Endometrial microvascular endothelial cells (primary cell): ENCODE results near the gene LLGL1. TPM values are rescaled to one million over a fixed set of nuclear protein-coding genes. Genes with fewer than 3 reads are reported as not detected.
"Not testable (repeated sequence)": the region's sequence is repeated elsewhere in the genome, so short reads cannot be mapped to it uniquely, and the experiment has no call there.

Source experiments
- in situ Hi-C: cut with HindIII; loops from 2 replicates; pipeline ENCODE4 v1.10.0; 2017; ENCODE audit warnings: low sequenced_read_pairs, low pct_unique_long_range_greater_than_20kb; ENCODE audit errors: inconsistent ontology term
- total RNA-seq: library from RNA; depleted of rRNA; stranded (reverse); fragments of >200 nt; gene quantifications from one replicate; pipeline ENCODE4 v1.2.3, GENCODE V29; 2015; ENCODE audit errors: inconsistent ontology term

Gene LLGL1
- total RNA-seq, 1 donor from 2014 or later, result 47.8 TPM

DNA sequence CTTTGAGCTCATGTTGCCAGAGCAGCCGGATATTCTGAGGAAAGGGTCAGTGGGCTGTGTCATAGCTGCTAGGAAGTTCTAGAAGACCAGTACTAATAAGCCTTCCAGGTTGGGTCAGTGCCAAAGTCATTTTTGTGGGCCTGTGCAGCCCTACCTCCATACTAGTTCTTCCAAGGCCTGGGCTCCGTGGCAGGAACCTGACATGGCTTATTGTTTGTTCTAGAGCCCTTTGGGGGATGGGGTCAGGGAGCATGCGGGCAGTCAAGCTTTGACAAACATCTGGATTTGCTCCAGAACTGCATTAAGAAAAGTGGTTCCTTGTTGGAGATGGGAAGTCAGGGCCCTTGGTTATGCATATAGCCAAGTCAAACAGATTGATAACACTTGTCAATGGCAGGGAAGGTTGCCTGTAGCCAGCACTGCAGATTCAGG is 34.2 kb upstream of the LLGL1 start:
- in situ Hi-C loops, result no loop called here

DNA sequence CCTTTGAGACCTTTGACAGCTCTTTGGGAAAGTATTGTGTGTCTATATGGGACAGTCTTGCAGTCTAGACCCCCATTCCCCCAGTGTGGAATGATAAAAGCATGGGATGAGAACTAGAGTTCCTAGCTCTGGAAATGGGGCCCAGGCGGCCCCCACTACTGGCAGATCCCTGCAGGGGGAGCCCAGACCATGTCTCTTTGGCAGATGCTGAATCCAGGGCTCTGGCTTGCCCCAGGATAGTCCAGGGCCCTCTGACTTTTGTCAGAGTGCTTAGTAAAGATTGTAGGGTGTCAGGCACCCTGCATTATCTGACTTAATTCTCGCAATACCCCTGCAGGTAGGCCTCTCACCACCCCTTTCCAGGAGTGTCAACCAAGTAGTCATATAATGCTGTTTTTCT is 33.5 kb upstream of the LLGL1 start:
- in situ Hi-C loops, result no loop called here

DNA sequence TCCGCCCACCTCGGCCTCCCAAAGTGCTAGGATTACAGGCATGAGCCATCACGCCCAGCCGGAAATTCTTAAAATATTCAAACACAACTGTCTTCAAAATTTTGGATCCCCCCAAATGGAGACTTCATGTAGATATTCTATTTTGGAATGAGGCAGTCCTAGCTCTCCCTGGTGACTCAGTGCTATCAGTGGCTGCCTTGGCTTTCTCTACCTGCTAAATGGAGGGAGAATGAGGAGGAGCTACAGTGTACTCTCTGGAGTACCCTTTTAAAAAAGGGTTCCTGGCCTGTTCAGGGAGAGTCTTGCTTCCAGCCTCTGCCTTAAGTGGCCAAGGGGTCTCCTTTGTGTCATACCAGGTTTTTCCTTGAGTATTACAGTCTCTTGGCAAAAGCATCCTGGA is 31.0 kb upstream of the LLGL1 start:
- in situ Hi-C loops, result no loop called here

DNA sequence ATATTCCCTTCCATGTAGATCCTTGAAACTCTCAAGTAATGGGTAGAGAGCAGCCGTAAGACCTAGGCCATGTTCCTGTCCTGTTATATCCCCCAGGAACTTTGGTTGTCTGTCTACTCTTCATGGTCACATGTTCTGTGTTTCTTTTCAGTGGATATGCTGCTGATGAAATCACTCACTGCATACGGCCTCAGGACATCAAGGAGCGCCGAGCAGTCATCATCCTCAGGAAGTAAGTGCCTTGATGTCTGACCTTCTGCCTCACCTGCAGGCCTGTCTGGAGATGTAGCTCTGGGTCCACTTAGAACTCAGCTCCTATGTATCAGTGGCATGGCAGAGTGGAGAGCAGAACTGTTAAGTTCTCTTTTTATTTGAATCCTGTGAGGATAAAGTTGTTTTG is 30.6 kb upstream of the LLGL1 start:
- in situ Hi-C loops, result no loop called here

DNA sequence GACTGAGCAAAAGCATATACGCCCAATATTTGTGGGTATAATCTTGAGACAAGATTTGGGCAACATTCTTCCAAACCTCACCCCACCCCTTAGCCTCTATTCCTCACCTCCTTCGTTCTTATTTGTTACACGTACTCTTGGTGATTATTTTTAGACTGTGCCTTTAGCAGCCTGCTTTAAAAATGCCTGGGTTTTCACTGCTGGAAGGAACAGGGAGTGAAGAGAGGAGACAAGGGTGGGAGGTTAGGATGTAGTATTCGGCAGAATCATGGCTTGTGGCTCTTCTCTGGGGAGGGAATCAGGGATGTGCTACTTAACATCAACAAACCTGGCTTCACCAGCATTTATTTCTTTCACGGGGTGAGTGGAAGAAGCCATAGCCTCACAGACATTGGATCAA is 30.2 kb upstream of the LLGL1 start:
- in situ Hi-C loops, result no loop called here

DNA sequence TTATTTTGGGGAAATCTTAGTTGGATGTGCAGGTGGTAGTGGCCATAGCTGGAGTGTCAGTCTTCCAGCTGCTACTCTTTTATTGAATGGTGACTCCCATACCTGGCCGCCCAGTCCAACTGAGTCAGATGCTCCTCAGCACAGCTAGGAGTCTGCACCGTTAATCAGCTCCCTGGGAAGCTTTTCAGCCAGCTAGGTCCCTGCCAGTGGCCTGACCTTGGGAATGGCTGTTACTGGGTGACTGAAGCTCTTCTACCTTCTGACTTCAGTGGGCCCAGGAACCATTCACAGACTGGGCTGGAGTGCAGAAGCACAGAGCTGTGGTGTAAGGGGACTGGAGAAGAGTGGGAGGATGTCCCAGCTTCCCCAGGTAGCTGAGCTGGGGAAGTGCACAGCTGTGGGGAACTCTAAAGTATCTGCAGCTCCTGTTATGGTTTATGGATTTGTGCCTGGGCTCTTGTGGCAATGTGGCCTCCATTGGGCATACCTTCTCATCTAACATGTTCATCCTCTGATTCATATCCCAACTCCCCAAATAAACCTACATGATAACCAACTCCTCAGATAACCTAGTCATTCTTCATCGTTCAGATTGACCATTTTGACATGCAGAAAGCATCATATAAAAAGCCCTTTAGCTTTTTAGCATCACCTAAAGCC is 27.8 kb upstream of the LLGL1 start:
- in situ Hi-C loops, result no loop called here

DNA sequence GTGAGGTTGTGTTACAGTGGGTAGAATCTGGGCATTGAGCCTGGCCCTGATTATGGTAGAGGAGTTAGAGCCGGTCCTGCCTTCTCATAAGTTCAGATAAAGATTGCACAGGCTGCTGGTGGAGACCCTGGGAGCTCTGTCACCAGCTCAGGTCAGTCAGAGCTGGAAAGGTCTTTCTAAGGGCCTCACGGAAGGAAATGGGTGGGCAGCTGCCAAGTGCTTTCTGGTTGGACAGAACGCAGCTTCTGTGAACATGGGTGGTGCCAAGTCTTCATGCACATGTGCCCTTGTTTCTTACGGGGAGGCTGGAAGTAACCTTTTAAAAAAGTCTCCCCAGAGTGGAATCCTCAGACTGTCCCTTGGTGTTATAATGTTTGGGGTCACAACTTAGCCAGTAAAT is 26.9 kb upstream of the LLGL1 start:
- in situ Hi-C loops, result no loop called here

DNA sequence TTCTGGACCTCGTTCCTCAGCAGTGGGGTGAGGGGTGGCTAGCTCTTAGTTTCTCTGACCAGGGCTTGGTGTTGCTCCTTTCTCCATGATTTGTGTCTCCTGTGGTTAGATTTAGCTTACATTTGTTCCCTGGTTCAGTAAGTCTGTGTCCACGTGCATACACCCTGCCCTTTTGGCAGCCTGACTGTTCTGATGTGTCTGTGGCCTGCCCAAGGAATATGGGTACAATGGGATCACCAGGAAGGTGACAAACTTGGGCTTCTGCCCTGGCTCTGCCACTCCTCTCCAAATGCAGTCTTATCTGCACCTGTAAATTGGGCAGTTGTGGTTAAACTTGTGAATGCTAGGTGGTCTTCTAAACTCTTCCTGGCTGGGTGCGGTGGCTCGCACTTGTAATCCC is 24.3 kb upstream of the LLGL1 start:
- in situ Hi-C loops, result no loop called here

DNA sequence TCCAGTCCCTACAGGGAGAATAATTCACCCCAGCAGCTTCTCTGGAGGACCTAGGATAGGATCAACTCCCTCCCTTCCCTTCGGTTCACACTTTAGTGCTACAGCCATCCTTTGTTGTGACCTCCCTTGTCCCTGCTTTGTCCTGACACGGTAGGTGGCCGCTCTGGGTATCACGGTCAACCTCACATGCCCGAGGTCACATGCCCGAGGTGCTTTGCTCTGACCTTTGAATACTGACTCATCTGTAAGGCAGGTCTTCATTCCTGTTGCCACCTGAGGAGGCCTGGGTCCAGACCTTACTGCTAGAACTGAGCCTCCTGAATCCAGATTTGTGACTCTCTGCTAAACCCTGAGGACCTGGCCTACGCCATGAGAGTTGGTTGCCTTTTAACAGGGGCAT is 22.1 kb upstream of the LLGL1 start:
- in situ Hi-C loops, result no loop called here

DNA sequence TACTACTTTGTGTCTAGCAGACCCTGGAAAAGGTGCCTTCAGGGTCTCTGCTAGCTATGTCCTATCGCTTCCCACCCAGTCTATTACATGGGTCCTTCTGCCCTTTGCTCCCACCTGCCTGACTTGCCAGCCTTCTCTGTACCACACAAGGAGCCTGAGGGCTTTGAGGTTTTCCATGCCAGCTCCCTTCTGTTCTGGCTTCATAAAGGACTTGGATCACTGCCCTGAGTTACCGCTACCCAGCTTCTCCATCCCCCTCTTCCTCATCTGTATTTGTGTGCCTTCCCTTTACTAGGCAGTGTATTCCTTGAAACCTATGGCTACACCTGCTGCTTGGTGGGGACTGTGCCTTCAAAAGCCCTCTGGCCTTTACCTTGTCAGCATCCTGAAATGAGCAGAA is 19.6 kb upstream of the LLGL1 start:
- in situ Hi-C loops, result no loop called here

DNA sequence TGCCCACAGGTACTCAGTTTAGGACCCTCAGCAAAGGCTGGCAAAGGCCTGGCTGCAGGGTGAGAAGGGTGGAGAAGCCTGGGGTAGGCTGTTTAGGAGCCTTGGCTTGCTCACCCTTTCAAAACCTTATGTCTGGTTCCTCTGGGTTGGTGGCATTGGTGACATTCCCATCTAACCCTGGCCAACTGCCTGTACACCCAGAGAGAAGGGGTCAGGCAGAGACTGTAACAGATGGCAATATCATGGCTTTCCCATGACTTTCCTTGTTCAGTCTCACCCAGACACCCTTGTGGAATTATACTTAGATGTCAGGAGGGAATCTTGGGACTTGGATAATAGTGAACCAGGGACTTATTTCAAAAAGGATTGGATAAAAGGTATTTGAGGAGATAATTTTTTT is 18.5 kb upstream of the LLGL1 start:
- in situ Hi-C loops, result no loop called here

DNA sequence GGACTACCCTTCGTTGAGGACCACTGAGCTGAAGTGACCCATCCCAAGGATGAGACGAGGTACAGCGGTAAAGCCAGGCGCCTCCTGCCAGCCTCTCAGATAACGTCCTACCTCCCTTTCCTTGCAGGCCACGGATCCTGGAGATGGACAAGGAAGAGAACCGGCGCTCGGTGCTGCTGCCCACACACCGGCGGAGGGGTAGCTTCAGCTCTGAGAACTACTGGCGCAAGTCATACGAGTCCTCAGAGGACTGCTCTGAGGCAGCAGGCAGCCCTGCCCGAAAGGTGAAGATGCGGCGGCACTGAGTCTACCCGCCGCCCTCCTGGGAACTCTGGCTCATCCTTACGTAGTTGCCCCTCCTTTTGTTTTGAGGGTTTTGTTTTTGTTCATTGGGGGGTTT is 17.3 kb upstream of the LLGL1 start:
- in situ Hi-C loops, result no loop called here

DNA sequence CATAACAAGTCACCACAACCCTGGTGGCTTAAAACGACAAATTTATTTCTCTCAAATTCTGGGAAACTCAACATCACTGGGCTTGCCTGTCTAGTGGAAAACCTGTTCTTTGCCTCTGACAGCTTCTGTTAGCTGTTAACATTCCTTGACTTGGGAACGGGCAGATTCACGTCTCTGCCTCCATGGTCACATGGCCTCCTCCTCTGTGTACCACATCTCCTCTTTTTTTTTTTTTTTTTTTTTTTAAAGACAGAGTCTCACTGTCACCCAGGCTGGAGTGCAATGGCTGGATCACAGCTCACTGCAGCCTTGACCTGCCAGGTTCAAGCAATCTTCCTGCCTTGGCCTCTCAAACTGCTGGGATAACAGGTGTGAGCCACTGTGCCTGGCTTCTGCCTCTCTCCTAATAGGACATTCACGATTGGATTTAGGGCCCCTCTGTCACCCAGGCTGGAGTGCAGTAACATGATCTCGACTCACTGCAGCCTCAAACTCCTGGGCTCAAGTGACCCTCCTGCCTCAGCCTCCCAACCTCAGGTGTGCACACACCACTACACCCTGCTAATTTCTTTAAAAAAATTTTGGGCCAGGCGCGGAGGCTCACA is 11.7 kb upstream of the LLGL1 start:
- in situ Hi-C loops, result no loop called here

DNA sequence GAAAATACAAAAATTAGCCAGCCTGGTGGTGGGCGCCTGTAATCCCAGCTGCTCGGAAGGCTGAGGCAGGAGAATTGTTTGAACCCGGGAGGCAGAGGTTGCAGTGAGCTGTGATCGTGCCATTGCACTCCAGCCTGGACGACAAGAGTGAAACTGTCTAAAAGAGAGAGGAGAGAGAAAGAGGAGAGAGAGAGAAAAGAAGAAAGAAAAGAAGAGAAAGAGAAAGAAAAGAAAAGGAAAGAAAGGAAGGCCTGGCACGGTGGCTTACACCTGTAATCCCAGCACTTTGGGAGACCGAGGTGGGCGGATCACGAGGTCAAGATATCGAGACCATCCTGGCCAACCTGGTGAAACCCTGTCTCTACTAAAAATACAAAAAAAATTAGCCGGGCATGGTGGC is 8.5 kb upstream of the LLGL1 start:
- in situ Hi-C loops, result not testable (repeated sequence)

DNA sequence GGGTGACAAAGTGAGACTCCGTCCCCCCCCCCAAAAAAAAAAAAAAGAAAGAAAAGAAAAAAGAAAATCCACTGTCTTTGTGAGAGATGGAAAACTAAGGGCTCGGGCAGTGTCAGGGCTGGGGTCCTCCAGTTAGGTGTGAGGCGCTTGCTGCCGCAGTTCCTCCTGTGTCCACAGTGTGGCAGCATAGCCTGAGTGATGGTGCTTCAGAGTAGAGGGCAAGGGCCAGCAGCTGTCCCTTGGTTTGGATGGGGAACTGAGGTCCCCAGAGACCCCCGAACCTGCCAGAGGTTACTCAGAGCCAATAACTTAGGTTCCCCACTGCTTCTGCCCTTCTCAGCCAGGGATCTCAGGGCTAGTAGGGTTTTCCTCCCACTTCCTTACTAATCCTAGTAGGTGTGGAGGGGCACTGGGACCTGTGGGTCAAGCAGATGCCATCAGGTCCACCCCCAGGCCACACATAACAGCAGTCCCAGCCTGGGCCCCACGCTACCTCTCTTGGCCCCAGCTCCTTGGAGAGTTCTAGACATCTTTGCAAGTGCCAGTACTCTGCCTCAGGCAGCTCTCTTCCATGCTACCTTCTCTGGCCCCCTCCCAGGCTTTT is 7.9 kb upstream of the LLGL1 start:
- in situ Hi-C loops, result no loop called here

DNA sequence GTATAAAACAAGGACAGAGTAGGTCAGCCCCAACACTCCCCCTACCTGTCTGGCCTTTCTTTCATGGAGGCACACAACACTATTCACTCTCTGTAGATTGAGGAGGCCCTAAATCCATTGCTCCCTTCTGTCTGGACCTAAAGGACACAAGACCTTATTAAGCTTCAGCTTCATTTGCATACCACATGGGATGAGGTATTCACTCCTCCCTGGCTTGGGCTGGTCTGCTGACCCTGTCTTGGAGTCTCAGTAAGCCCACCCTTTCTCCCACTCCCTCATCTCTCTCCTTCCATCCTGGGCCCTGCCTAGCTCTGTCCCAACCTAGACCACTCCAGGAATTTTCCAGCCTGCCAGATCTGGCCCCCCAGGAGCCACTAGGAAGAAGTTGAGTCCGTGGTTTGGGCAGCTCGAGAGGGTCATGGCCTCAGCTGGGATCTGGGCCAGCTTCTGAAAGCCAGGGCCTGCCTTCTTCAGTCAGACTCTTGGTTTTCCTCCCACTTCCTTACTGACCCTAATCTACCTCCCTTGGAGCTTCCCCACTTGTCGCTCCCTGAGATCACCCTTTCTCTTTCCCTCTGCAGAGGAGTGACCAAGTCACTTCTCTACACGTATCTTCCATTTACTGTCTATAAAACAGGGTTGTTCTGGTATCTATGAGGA is 6.5 kb upstream of the LLGL1 start:
- in situ Hi-C loops, result no loop called here

DNA sequence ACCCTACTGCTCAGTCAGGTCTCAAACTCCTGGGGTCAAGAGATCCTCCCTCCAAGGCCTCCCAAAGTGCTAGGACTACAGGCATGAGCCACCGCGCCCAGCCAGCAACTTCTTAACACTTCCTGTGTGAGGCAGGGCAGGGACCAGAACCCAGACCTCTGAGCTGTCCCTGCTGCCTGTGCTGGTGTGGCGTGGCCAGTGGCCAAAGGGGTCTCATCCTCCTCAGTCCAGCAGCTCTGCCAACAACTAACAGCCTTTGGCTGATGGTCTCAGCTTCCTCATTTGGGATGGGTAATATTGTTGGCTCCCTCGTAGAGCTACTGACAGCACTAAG is 1.4 kb upstream of the LLGL1 start:
- in situ Hi-C loops, result no loop called here

DNA sequence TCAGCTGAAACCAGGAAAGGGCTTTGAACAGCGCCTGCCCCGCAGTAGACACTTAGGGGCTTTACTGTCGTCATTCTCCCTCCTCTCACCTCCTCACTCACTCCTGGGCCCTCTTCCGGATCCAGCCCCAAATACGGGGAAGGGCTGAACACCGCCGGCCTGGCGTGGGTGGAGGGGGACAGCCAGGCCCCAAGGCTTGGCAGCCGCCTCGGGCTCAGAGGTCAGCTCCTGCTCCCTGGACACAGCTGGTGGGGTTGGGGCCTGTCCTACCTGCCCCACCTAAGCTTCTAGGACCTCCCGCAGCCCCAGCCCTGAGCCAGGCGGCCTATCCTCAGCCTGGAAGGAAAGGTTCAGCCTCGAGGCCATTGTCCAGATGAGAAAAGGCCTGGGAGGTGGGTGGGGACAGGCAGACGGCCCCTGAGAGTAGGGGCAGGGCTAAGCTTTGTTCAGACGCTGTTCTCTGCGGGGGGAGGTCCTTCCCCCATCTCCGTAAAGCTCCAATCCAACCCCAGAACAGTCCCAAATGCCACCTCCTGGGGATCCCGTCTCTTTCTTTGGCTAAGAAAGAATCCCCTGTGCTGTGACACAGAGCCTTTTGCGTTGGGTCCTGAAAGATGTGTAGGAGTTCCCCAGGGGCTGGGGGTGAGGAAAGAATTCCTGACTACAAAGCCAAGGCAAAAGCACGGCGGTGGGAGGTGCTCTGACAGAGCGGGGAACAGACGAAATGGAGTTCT is 881 bp upstream of the LLGL1 start:
- in situ Hi-C loops, result no loop called here

DNA sequence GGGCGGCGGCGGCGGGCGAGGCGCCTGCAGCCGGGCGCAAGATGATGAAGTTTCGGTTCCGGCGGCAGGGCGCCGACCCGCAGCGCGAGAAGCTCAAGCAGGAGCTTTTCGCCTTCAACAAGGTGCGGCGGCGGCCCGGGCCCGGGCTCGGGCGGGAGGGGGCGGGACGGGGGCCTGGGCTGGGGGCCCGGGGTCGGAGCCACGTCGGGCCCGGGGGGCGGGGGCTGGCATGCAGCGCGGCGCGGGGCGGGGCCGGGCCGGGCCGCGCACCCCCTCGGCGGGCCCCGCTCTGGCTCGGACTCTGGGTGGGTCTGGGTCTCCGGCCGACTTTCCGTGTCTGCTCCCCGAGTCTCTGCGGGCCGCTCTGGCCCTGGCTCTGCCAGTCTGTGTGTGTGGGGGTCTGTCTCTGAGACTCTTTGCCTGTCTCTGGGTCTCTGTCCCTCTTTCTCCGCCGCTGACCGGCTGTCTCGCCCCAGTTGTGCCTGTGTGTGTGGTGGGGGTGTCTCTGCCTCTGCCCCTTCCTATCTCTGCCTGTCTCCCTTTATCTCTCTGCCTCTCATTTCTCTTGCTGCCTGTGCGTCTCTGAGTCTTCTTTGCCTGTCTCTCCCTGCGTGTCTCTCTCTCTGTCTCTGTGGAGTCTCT is 328 bp downstream of the LLGL1 start:
- in situ Hi-C loops, result no loop called here
